Astrocyte of the spinal cord (primary cell): ENCODE measurements around the gene VEZF1.

Experiments
- DNase-seq: peaks from one replicate; pipeline ENCODE4 v3.0.0; 2011; ENCODE audit warnings: low read depth, low spot score
- H3K4me3 ChIP-seq: 2 replicates; pipeline ENCODE4 v1.5.1; 2011; ENCODE audit warnings: low read depth, mild to moderate bottlenecking, low read length, moderate library complexity
- CTCF ChIP-seq: IDR thresholded peaks from 2 replicates; pipeline ENCODE4 v1.5.1; 2012; ENCODE audit warnings: low read depth, mild to moderate bottlenecking, low read length, inconsistent platforms
- in situ Hi-C: cut with HindIII; loops from 2 replicates; pipeline ENCODE4 v1.10.0; 2017; ENCODE audit warnings: low sequenced_read_pairs

The VEZF1 gene

GRCh38 chr17:57956291-57957119, 31.5 kb downstream of the VEZF1 start:
- no peak overlapping the region for H3K4me3 ChIP-seq
- DNase-seq = no peak
- TF ChIP-seq CTCF = no peak
- in situ Hi-C loops = no loop called here

DNA sequence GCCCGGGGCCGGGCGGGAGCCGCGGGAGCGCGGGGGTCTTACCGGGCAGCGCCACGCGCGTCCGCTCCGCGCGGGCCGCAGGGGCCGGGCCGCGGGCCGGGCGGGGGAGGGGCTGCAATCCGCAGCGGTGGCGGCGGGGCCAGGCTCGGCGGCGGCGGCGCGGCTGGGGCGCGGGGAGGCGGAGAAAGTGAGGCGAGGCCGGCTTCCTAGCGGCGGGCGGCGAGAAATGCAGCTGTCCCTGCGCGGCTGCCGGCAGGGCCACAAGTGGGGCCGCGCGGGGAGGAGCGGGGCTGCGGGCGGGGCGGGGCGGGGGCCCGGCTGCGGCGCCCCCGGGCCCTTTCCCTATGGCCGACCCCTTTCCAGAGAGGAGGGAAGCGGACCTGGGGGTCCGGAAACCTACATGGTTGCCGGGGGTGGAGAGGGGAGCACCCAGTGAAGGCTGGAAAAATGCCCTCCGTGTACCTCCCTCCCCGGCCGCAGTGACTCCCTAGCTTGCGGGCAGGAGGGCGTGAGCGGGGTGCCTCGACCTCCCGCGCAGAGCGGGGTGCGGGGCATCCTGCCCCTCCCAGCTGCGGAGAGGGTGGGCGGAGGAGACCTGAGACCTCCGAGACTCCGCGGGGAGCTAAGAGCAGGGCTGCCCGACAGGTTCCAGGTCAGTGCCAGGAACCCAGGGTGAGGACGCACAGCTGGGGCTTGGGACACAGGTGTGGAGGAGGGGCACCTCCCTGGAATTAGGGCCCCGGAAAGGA, 32.7 kb downstream of the VEZF1 start, which contains the start of gene CUEDC1:
Gene CUEDC1 (minus strand): TSS at position 230 of the 749 bp plus-strand sequence. CDS start 69,848 bp downstream, outside the sequence.
- TF ChIP-seq CTCF = peak; percentile 30
- H3K4me3 ChIP-seq = peak within 1 kb of the TSS; percentile 61
- in situ Hi-C loops = no loop called here
- DNase-seq = peak; percentile 47

DNA sequence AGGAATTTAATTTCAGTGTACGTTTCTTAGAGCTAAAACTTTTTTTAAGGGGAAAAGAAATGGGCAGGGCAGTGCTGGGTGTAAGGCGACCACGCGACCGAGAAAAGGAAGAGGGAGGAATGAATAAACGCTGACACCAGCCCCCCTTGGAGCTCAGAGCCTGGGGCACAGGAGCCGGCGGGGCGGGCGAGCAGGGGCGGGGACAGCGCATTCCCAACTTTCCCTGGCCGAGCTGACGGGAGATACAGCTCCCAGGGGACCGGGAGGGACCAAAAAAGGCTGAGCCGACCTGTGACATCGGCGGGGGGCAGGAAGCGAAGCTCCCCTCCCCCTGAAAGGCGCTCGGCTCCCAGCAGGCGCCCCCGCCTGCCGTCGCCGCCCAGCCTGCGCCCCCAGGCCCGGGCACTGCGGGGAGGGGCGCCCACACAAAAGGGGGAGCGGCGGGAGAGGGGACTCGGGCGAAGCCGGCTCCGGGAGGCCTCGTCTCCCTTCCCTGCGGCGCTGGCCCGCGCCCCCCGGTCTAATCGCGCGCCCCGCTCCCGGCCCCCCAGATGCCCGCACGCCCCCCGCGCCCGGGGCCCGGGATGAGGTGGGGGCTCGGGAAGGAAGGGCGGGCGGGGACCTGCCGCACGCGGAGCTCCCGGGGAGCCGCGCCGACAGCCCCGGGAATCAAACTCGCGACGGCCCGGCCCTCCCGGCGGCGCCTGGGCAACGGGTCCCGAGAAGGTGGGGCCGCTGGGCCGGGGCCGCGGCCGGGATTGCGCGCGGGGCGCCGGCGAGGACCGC, 33.5 kb downstream of the VEZF1 start:
- DNase-seq = peak; percentile 55
- no peak for TF ChIP-seq CTCF
- in situ Hi-C loops = no loop called here
- peak overlapping the region; percentile 61 for H3K4me3 ChIP-seq

GRCh38 chr17:57953705-57954396, 34.2 kb downstream of the VEZF1 start:
- peak overlapping the region; percentile 61 for H3K4me3 ChIP-seq

DNA sequence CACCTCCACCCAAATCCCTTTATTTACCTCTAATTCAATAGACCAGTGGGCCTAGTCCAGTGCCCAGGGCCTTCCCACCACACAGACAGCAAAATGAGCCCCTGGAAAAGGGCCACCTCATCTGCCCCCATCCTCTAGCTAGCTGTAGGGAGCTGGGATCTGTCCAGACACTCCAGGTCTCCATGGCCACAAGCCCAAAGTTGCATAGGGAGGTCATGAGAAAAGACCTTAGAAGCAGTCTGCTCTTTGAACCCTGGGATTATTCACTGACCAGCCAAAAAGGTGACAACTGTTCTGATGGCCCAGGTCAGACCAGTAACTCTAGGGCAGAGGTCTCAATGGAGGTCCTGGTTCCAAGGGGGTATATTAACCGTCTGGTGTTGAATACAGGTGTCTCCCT, 34.8 kb downstream of the VEZF1 start:
- H3K4me3 ChIP-seq = no peak overlapping the region
- no peak for TF ChIP-seq CTCF
- no peak for DNase-seq
- in situ Hi-C loops = no loop called here

More at GRCh38 chr17:57953705-57954396, 34.2 kb downstream of the VEZF1 start:
- no peak for TF ChIP-seq CTCF
- no peak for DNase-seq
- in situ Hi-C loops = no loop called here
